ENCODE results near the gene KRTAP8-1. TPM values are rescaled to one million over a fixed set of nuclear protein-coding genes. Genes with fewer than 3 reads are reported as not detected.

The KRTAP8-1 gene
- total RNA-seq, 4 donors from 2014 or later = not detected

DNA sequence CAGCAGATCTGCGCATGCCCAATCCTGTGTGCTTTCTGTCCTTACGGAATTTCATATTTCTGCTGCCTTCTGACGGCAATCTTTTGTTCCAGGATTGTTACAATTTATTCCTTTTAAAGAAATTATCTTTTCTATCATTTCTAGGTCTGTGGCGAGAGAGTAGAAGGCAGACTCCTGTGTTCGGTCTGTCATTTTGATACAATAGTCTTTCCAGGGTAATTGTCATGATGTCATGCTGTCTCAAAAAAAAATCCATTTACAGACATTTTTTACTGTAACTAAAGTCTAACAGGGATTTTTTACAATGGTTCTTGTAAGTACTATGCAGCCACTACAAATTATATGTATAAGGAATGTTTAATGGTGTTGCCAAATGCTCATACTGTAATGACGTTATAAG lies 25.5 kb upstream of the KRTAP8-1 start:
- TF ChIP-seq EP300 (IDR thresholded peaks at IDR 0.05) = no peak
- no peaks in the 10 kb centered on the region for H3K9me3 ChIP-seq
- no peak overlapping the region for H3K27ac ChIP-seq (replicated peaks in 1 of 4)
- H3K27me3 ChIP-seq = no peaks in the 10 kb centered on the region
- DNase-seq (ENCODE audit: extremely low spot score) = no peak
- H3K4me3 ChIP-seq = no peak overlapping the region
- intact Hi-C loops (cut with DNase I) = no loop called here
- WGBS = 88% methylated on average over 6 of the region's 6 CpGs
- H3K4me1 ChIP-seq = no peaks in the 10 kb centered on the region
- no peaks in the 10 kb centered on the region for H3K36me3 ChIP-seq

DNA sequence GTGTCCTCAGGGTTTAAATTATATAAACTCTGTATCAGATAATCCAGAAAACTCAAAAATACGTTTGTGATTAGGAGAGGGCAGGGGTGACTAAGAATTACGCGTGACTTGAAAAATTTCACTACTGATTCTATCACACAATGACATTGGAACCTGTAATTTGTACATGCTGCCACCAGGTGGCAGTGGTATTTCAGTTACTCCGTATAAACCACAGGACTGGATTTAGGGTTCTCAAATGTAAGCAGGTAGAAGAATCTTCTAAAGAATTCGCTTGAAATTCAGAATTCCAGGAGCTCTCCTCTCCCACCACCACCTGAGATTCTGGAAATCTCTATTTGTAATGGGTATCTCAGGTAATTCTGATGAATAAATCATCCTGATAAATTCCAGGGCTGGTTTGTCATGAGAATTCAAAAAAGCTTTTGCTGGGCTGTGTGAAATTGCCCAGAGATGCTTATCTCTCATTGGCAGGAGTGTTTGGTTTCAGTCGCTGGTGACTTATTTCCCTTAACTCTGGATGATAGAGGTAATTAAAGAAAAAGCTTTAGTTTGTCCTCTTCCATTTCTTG lies 18.2 kb upstream of the KRTAP8-1 start:
- 40% methylated on average over 6 of the region's 6 CpGs for WGBS
- intact Hi-C loops (cut with DNase I) = no loop called here

DNA sequence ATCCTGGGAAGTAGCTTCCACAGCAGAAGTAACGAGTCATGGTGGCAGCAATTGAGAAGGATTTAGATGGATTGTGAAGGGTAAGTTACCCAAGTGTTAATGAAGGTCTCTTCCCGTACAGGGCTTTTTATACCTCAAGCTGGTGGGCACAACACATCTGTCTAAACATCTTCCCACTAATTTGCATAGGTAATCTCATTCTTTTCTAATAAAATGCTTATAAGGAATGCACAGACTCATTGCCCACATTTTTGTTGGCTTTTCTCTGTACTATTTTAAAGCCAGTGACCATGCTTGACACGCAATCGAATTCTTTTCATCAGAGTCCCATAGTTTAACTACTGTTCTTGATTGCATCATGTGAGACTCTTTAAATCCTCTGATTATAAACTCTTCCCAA lies 16.6 kb upstream of the KRTAP8-1 start, which contains the start of gene KRTAP7-1:
KRTAP7-1 (minus strand) TSS at position 101 of the 400 bp plus-strand sequence; CDS start at position 40, 61 bp downstream.
- Histone ChIP-seq H3K4me1 (no peaks in the 10 kb centered on the region), H3K27me3 (no peaks in the 10 kb centered on the region), H3K9me3 (peaks cover 0 to 20% (median 4%) of the 10 kb centered on the region in 4 donors), H3K36me3 (no peaks in the 10 kb centered on the region), H3K4me3 (no peak within 1 kb of the TSS), H3K27ac (replicated peaks in 1 of 4) (no peak within 1 kb of the TSS)
- no peak for TF ChIP-seq POLR2A (IDR thresholded peaks at IDR 0.05; ENCODE audit: low read depth)
- TF ChIP-seq, protein P1, sequence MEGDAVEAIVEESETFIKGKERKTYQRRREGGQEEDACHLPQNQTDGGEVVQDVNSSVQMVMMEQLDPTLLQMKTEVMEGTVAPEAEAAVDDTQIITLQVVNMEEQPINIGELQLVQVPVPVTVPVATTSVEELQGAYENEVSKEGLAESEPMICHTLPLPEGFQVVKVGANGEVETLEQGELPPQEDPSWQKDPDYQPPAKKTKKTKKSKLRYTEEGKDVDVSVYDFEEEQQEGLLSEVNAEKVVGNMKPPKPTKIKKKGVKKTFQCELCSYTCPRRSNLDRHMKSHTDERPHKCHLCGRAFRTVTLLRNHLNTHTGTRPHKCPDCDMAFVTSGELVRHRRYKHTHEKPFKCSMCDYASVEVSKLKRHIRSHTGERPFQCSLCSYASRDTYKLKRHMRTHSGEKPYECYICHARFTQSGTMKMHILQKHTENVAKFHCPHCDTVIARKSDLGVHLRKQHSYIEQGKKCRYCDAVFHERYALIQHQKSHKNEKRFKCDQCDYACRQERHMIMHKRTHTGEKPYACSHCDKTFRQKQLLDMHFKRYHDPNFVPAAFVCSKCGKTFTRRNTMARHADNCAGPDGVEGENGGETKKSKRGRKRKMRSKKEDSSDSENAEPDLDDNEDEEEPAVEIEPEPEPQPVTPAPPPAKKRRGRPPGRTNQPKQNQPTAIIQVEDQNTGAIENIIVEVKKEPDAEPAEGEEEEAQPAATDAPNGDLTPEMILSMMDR (IDR thresholded peaks at IDR 0.05) = no peak
- TF ChIP-seq POLR2AphosphoS5 (IDR thresholded peaks at IDR 0.05) = no peak
- no peak for TF ChIP-seq EP300 (IDR thresholded peaks at IDR 0.05)
- intact Hi-C loops (cut with DNase I) = no loop called here
- 81% methylated on average over 4 of the region's 4 CpGs for WGBS
- DNase-seq (ENCODE audit: extremely low spot score) = no peak

More for the DNA sequence above, 18.2 kb upstream of the KRTAP8-1 start:
- TF ChIP-seq, protein P1 (IDR thresholded peaks at IDR 0.05) = peak in 2 of 3 experiments; percentile 16 to 28
- TF ChIP-seq POLR2A (IDR thresholded peaks at IDR 0.05; ENCODE audit: low read depth) = no peak
- peaks cover 0 to 20% (median 4%) of the 10 kb centered on the region in 4 donors for H3K9me3 ChIP-seq
- H3K4me1 ChIP-seq = no peaks in the 10 kb centered on the region
- DNase-seq (ENCODE audit: extremely low spot score) = no peak
- no peaks in the 10 kb centered on the region for H3K27me3 ChIP-seq
- H3K27ac ChIP-seq (replicated peaks in 1 of 4) = no peak overlapping the region
- H3K36me3 ChIP-seq = no peaks in the 10 kb centered on the region
- H3K4me3 ChIP-seq = no peak overlapping the region

DNA sequence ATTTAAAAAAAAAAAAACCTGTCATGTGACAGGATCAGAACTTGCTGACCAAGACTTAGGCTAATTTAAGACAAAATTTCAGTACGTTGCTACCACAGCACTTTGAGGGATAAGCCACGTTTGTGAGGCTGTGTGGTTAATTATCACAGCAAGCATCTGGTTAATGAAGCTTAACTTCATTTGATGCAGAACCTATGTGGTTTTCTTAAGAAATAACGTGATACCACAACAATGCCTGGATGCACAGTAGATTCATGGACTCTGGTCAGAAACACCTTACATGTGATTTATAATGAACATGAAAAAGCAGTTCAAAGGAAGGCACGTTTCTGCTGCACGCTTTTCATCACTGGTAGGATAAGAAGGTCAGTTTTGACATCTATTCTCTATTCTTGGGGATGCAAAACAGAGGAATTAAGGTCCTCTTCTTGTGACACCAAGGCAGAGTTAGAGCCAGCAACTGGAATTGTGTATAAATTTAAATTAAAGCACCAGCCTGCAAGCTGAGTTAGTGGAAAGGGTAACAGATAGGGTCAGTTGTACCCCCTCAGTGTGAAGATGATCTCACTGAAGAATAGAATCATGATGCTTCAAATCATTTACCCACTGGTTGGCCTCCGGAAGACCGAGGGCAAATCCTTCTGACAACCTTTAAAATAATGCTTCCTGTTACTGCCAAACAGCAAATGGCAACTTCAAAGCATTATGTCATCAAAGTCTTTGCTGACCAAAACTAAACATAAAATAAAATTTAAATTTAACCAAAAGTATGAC lies 6.0 kb upstream of the KRTAP8-1 start:
- 66% methylated on average over 7 of the region's 7 CpGs for WGBS
- Histone ChIP-seq H3K4me1 (no peaks in the 10 kb centered on the region), H3K4me3 (no peak overlapping the region), H3K9me3 (no peaks in the 10 kb centered on the region), H3K36me3 (no peaks in the 10 kb centered on the region), H3K27me3 (no peaks in the 10 kb centered on the region), H3K27ac (replicated peaks in 1 of 4) (no peak overlapping the region)
- TF ChIP-seq POLR2AphosphoS5 (IDR thresholded peaks at IDR 0.05) (no peak), EP300 (IDR thresholded peaks at IDR 0.05) (no peak), POLR2A (IDR thresholded peaks at IDR 0.05; ENCODE audit: low read depth) (no peak)
- TF ChIP-seq, protein P1 (IDR thresholded peaks at IDR 0.05) = no peak
- DNase-seq (ENCODE audit: extremely low spot score) = no peak
- intact Hi-C loops (cut with DNase I) = no loop called here

DNA sequence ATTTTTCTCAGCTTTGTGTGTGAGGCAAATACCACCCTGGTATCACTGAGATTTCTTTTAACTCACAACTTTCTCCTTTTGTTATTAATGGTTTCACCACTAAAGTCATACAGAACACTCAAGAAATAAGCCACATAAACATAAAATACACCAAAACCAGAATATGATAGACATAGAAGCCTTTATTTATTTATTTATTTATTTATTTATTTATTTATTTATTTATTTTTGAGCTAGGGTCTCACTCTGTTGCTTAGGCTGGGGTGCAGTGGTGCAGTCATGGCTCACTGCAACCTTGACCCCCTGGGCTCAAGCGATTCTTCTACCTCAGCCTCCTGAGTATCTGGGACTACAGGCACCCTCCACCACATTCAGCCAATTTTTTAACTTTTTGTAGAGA lies 12.5 kb downstream of the KRTAP8-1 start:
- no peaks in the 10 kb centered on the region for H3K36me3 ChIP-seq
- H3K4me3 ChIP-seq = no peak overlapping the region
- intact Hi-C loops (cut with DNase I) = no loop called here
- no peaks in the 10 kb centered on the region for H3K4me1 ChIP-seq
- 67% methylated on average over 1 of the region's 1 CpG for WGBS
- no peak for DNase-seq (ENCODE audit: extremely low spot score)
- H3K27ac ChIP-seq (replicated peaks in 1 of 4) = no peak overlapping the region
- no peak for TF ChIP-seq POLR2A (IDR thresholded peaks at IDR 0.05; ENCODE audit: low read depth)
- TF ChIP-seq, protein P1 (IDR thresholded peaks at IDR 0.05) = no peak
- TF ChIP-seq EP300 (IDR thresholded peaks at IDR 0.05) = no peak
- no peak for TF ChIP-seq POLR2AphosphoS5 (IDR thresholded peaks at IDR 0.05)
- no peaks in the 10 kb centered on the region for H3K9me3 ChIP-seq
- H3K27me3 ChIP-seq = no peaks in the 10 kb centered on the region

All from esophagus muscularis mucosa (tissue), 4 donors.